Stomach (tissue), 4 donors: ENCODE measurements around the gene ULK4.
"Not testable (repeated sequence)": the region's sequence is repeated elsewhere in the genome, so short reads cannot be mapped to it uniquely, and the experiment has no call there.

ENCODE experiments used
- CTCF ChIP-seq, 7 experiments: fragments of 450-650 bp in 4 of 7; fragments of 200-600 bp in 3 of 7; sonication (generic) in 3 of 7; IDR thresholded peaks; one replicate each; pipeline ENCODE4 v1.5.1; 2016 to 2019; ENCODE audit warnings: antibody characterized with exemption in 7 of 7, control low read depth in 2 of 7, mild to moderate bottlenecking in 1 of 7
- EP300 ChIP-seq: sonication (generic); formaldehyde crosslinking; IDR thresholded peaks from one replicate; pipeline ENCODE4 v1.6.1; 2017; ENCODE audit warnings: antibody characterized with exemption
- POLR2A ChIP-seq, 4 donors: fragments of 450-650 bp; IDR thresholded peaks; one replicate each; pipeline ENCODE4 v1.6.1; 2016; ENCODE audit warnings: antibody characterized with exemption in 4 of 4, control low read depth in 2 of 4, mild to moderate bottlenecking in 1 of 4, moderate library complexity in 1 of 4
- POLR2AphosphoS5 ChIP-seq, 3 donors: sonication (generic); formaldehyde crosslinking; IDR thresholded peaks; one replicate each; pipeline ENCODE4 v1.6.1; 2016; ENCODE audit warnings: antibody characterized with exemption in 3 of 3

GRCh38 chr3:41647730-41648129, 314.2 kb downstream of the ULK4 start:
- not testable (repeated sequence) for TF ChIP-seq POLR2A (IDR thresholded peaks at IDR 0.05); CTCF (IDR thresholded peaks at IDR 0.05); POLR2AphosphoS5 (IDR thresholded peaks at IDR 0.05); EP300
